ENCODE data around the gene THSD7A.

GRCh38 chr7:11792166-11792565 is 39.8 kb downstream of the THSD7A start:
- TF ChIP-seq, protein P1, sequence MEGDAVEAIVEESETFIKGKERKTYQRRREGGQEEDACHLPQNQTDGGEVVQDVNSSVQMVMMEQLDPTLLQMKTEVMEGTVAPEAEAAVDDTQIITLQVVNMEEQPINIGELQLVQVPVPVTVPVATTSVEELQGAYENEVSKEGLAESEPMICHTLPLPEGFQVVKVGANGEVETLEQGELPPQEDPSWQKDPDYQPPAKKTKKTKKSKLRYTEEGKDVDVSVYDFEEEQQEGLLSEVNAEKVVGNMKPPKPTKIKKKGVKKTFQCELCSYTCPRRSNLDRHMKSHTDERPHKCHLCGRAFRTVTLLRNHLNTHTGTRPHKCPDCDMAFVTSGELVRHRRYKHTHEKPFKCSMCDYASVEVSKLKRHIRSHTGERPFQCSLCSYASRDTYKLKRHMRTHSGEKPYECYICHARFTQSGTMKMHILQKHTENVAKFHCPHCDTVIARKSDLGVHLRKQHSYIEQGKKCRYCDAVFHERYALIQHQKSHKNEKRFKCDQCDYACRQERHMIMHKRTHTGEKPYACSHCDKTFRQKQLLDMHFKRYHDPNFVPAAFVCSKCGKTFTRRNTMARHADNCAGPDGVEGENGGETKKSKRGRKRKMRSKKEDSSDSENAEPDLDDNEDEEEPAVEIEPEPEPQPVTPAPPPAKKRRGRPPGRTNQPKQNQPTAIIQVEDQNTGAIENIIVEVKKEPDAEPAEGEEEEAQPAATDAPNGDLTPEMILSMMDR (IDR thresholded peaks at IDR 0.05) = no peak
- TF ChIP-seq POLR2A (IDR thresholded peaks at IDR 0.05) = no peak

Data from heart left ventricle (tissue), 13 donors.